Right ventricle myocardium superior (tissue), 1 donor: ENCODE measurements around the gene TMIE. TPM values are rescaled to one million over a fixed set of nuclear protein-coding genes. Genes with fewer than 3 reads are reported as not detected.

Experiments used
- ATAC-seq: fragments of 200-7000 bp; cut with Tn5 transposase; one replicate; pipeline ENCODE4 v1.9.1; 2020; ENCODE audit warnings: mild to moderate bottlenecking; ENCODE audit not compliant: poor library complexity
- DNase-seq: peaks from one replicate; pipeline ENCODE4 v3.0.0-alpha.2; 2020
- intact Hi-C: fragments of 100-400 bp; cut with DNase I; formaldehyde crosslinking; loops from one replicate; pipeline ENCODE4 v1.11.2; 2022
- total RNA-seq: library from RNA; stranded (reverse); fragmentation: NEBNext Ultra II Directional; extraction: Animal tissue kit (Norgen Biotek cat#: 25700); gene quantifications from one replicate; pipeline ENCODE4 v1.2.1, GENCODE V29; 2021
- donor health status: DM: no; HTN: yes; CAD: no; lungs with severe emphysema.

TMIE gene
- total RNA-seq, 1 donor from 2014 or later = 1.00 TPM

DNA sequence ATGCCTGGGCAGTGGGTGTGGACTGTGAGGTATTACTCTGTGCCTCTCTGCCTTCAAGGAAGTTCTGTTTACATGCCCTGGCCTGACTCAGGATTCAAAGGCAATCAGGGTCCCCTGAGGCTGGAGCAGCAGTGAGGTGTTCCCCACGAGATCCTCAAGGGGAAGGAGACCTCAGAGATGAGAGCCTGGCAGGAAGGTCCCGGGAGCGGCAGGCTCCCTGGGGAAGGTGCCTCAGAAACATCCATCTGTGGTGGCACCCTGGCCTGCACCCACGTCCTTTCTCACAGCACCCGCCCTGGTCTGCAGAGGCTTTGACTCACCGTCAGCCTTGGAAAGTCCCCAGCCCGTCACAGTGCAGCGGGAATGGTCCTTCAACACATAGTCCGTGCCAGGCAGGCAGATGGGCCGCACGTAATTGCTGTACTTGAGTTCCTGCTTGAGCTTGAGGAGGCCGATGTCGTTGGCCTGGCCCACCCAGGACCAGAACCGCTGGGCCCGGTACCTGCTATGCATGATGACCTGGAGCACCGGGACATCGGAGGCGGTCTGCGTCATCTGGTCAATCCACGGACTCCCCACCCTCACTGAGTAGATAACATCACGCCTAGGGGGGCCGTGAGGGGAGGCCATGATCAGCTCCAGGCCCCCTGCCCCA lies 12.8 kb downstream of the TMIE start:
- intact Hi-C loops = no loop called here
- ATAC-seq = no peak
- DNase-seq = no peak

DNA sequence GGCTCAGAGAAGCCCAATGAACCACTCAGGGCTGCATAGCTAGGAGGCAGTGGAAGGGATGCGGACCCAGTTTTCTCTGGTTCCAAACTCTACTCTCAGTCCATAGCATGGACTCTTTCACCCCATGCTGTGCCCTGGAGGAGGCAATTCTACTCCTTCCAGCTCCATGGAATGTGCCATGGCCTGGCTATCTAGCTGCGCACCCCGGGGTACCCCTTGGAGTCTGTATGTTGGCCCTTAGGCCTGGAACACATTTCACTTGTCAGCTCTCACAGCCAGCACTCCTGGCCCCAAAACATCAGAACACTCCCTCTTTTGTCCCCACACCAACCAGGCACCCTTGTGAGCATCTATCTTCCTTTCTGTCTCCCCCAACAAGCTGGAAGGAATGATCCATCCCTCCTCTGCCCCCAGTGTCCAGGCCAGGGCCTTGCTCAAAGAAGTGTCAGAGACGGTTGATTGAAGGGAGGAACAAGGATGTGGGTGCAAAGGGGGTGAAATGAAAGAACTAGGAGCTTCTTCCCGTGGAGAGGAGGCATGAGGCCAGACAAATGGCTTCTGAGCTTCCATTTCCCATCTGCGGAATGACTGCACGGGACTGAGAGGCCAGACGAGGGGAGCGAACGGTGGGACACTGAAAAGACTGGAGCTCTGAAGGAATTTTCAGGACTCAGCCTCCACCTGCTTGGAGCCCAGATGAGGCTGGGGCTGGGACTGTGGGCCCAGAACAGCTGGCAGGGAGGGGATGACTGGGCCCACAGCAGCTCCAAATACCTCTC lies 13.7 kb downstream of the TMIE start:
- intact Hi-C loops = no loop called here
- DNase-seq (no peak), ATAC-seq (no peak)

- DNase-seq = no peak
- intact Hi-C loops = no loop called here
- ATAC-seq = no peak
These were observed 14.4 kb downstream of the TMIE start for GRCh38 chr3:46715507-46716175.

DNA sequence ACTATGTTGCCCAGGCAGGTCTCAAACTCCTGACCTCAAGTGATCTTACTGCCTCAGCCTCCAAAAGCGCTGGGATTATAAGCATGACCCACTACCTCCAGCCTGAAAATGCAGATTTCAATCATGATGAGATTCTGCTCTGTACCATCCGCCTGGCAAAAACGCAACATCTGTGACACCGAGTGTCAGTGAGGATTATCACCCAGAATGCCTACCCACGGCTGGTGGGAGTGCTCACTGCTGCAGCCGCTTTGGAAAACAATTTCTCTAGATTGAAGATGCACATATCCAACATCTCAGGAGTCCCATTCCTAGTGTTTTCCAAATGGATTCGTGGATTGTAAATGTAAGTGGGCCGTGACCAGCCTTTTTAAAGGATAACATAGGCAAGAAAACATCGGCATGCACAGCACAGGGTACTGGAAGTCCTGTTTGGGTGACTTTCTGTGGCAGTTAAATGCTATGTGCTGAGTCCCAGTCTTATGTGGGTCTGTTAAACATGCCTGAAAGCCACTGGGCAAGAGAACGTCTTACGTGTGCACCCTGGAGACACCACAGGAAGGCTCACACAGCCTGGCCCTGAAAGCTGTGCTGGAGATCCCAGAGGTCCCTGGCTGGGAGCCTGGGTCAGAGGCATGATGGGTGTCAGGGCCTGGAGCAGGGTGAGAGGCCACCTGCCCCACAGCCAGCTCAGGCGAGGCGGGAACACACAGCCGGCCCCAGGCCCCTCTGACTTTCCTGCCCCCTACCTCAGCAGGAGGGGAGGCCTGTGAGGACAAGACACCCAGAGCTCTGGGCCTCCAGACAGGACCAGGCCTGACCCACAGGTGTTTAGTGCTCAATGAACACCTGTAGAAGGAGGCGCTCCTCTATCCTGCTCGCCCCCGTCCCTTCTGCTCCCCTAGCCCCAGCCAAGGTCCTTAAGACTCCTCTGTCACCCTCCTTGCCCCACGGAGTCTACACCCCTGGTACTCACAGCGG lies 15.6 kb downstream of the TMIE start:
- ATAC-seq = no peak
- peak; percentile 18 for DNase-seq
- intact Hi-C loops = no loop called here

- intact Hi-C loops = no loop called here
- peak; percentile 32 for DNase-seq
- ATAC-seq = no peak
These were observed 16.4 kb downstream of the TMIE start, which contains the start of gene PRSS50 for GRCh38 chr3:46717447-46718231. Gene PRSS50 (minus strand): TSS chr3:46717869. CDS start chr3:46717824, 45 bp downstream.

DNA sequence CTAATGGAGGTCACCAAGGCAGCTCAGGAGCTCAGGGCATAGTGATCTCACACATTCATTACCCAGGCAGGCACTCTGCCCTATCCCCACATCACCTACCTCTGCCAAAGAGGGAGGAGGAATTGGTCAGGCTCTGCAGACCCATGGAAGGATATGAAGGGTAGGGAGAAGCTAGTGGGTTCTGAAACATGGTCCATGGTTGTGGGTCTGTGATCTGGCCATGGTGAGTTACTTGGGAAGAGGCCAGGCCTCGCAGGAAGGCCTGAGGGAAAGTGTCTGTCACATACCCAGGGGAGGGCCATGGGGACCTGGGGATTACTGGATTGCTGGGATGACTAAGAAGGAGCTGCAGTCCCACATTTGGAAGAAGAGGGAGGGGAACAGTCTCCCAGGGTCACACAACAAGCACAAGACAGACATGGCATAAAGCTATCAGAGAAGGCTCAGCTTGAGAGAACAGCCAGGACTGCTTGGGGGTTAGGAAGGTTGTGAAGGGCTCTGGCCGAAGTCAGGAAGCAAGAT lies 17.9 kb downstream of the TMIE start:
- no peak for DNase-seq
- intact Hi-C loops = no loop called here
- no peak for ATAC-seq

DNA sequence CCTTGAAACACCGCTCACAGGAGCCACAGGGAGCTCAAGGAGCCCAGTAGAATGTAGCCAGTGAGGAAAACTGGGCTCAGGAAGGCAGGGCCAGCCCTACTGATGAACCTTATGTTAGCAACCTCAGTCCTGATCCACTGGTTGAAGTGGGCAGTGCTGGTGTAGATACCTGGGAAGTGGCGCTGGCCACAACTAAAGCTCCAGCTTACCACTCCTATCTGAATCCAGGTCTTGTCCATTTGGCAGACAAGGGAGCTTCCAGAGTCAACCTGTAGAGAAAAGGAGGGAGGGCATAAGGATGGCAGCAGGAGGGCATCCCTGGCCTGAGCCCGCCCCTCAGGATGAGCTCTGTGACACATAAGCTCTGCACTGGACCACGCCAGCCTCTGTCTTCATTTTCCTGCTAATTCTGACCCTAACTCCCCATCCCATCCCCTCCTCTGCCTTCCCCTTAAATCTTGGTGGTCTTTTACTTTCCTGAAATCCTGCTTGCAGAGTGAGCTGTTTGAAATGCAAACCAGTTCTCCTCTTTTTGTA lies 18.6 kb downstream of the TMIE start:
- no peak for ATAC-seq
- intact Hi-C loops = no loop called here
- DNase-seq = no peak

DNA sequence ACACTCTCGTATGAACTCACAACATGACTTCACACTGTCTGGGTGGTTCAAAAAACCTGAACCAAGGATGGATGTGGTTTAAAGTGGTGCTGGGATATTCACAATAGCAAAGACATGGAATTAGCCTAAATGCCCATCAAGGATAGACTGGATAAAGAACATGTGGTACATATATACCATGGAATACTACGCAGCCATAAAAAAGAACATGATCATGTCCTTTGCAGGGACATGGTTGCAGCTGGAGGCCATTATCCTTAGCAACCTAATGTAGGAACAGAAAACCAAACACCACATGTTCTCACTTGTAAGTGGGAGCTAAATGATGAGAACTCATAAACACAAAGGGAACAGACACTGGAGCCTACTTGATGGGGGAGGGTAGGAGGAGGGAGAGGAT lies 19.8 kb downstream of the TMIE start:
- intact Hi-C loops = no loop called here
- DNase-seq = no peak
- no peak for ATAC-seq

DNA sequence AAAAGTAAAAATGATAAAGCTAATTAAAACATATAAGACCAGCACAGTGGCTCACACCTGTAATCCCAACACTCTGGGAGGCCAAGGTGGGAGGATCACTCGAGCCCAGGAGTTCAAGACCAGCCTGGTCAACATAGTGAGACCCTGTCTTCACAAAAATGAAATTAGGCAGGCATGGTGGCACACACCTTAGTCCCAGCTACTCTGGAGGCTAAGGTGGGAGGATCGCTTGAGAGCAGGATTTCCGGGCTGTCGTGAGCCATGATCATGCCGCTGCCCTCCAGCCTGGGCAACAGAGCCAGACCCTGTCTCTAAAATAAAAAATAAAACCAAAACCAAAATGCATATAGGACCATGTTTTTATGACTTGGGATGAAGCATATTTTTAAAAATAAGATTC lies 21.3 kb downstream of the TMIE start:
- ATAC-seq (no peak), DNase-seq (no peak)
- intact Hi-C loops = no loop called here

DNA sequence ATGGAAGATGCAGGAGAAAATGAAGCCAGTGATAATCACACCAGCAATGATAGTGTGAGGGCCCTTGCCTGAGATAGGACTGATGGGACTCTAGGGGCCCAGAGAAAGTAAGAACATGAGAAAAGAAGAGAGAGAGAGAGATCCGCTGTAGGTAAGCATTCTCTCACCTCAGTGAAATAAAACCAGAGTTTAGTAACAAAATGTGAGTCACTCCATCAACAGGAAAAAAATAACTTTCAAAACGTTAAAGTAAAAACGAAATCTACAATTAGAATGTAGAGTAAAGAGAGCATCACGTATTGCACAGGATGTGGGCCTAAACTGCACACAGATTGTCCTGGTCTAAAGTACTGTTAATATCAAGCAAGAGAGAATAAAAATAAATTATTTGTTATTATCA lies 23.2 kb downstream of the TMIE start:
- no peak for ATAC-seq
- intact Hi-C loops = no loop called here
- no peak for DNase-seq

DNA sequence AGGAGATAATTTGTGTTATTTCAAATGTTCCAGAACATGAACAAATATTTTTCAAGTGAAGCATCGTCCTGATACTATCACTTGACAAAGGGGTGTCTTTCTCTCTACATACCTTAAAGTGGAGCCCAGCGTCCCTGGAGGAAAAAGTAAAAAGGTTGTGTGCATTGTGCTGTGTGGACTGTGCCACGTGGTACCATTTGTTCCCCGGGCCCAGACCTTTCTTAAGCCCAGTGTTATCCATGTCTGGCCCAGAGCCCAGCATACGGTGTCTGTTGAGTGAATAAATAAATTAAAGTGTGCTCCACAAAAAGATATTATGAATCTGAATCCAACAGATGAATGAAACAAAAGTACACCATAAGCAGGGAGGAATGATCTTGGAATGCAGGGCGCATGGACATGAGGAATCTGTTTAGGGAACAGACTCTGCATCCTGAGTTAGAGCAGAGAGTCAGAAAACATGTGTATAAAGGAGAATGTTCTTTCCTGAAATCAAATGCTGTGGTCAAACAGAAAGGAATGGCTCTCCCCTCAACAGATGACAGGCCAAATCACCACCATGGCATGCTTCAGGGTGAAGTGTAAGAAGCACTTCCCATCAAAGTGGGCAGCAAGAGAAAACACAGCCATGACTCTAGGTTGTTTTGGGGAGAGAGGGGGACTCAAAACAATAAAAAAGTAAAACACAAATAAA lies 24.6 kb downstream of the TMIE start:
- intact Hi-C loops = no loop called here
- DNase-seq = no peak
- ATAC-seq = no peak

- intact Hi-C loops = no loop called here
- ATAC-seq (no peak), DNase-seq (no peak)
These were observed 27.8 kb downstream of the TMIE start for GRCh38 chr3:46729038-46729437.

GRCh38 chr3:46730819-46731218 lies 29.6 kb downstream of the TMIE start:
- intact Hi-C loops = no loop called here
- no peak for DNase-seq
- ATAC-seq = no peak

- ATAC-seq = no peak
- intact Hi-C loops = no loop called here
- DNase-seq = no peak
These were observed 30.6 kb downstream of the TMIE start for GRCh38 chr3:46731795-46732194.

DNA sequence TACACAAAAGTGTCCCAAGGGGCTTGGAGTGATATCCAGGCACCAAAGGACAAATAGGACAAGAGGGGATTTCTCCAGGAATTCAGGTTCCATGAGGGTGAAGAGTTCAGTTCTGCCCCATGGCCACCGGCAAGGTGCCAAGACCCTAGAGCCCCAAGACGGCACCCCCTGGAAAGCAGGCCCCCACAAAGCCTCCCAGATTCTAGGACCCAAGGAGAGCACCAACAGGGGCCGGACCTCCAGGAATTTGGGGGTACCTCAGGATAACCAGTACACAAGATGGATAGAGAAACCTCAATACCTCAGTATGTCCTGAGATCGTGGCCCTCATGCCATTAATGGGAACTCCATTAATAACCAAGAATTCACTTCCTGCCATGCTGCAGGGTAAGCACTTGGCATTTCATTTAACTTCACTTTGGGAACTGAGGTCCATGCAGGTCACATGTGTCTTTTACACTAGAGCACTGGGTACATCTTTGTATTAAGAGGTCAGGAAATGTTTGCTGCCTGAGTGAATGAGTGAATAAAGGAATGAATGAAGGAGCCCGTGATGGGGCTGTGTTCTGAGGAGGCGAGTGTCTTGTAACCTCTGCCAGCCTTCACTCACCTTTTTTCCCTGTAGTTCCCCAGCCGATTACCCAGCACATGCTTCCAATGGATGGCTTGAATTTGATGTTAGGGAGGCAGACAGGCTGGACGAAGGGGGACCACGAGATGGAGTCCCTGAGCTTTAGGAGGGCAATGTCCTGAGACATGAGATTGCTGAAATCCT lies 32.0 kb downstream of the TMIE start:
- DNase-seq (no peak), ATAC-seq (no peak)
- intact Hi-C loops = no loop called here

- no peak for DNase-seq
- intact Hi-C loops = no loop called here
- ATAC-seq = no peak
These were observed 33.6 kb downstream of the TMIE start for GRCh38 chr3:46734773-46735172.
